GM12891 (cell line): ENCODE results near the gene SDK1.

Experiments
- PAX5 ChIP-seq: IDR thresholded peaks from 2 replicates; pipeline ENCODE4 v1.6.1; 2011; ENCODE audit warnings: low read length, moderate library complexity, mild to moderate bottlenecking; ENCODE audit not compliant: insufficient read depth, severe bottlenecking
- POLR2A ChIP-seq: IDR thresholded peaks from 2 replicates; pipeline ENCODE4 v1.6.1; 2011; ENCODE audit warnings: low read depth, low read length, control low read depth
- POLR2AphosphoS5 ChIP-seq: IDR thresholded peaks from 2 replicates; pipeline ENCODE4 v1.6.1; 2011; ENCODE audit warnings: low read depth, low read length, control low read depth
- SPI1 ChIP-seq: IDR thresholded peaks from 2 replicates; pipeline ENCODE4 v1.6.1; 2011; ENCODE audit warnings: low read depth, low read length, control low read depth
- TAF1 ChIP-seq: IDR thresholded peaks from 2 replicates; pipeline ENCODE4 v1.6.1; 2011; ENCODE audit warnings: low read depth, low read length, control low read depth

DNA sequence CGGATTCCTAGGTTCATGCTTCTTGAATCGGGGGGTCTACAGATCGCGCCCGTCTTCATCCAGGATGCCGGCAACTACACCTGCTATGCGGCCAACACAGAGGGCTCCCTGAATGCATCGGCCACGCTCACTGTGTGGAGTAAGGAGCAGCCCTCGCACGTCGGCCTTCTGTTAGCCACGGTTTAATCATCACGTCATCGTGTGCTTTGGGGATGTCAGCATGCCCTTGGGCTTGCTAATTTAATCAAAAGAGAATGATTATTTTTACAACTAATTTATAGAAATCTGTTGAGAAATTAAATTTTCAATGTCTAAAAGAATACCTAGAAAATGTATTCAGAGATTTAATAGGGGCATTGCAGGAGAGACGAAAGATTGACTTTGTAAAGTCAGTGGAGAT is 668.2 kb downstream of the SDK1 start:
- TF ChIP-seq POLR2A = no peak
- TF ChIP-seq POLR2AphosphoS5 = no peak
- TF ChIP-seq PAX5 = no peak
- TF ChIP-seq TAF1 = no peak
- no peak for TF ChIP-seq SPI1
